ENCODE results near the gene ECI2.

Gene ECI2, protein sequence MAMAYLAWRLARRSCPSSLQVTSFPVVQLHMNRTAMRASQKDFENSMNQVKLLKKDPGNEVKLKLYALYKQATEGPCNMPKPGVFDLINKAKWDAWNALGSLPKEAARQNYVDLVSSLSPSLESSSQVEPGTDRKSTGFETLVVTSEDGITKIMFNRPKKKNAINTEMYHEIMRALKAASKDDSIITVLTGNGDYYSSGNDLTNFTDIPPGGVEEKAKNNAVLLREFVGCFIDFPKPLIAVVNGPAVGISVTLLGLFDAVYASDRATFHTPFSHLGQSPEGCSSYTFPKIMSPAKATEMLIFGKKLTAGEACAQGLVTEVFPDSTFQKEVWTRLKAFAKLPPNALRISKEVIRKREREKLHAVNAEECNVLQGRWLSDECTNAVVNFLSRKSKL
- total RNA-seq, result 36.7 to 76.4 (median 60.7) reads per million in 4 experiments

GRCh38 chr6:4134841-4135664 lies at the start of gene ECI2:
Gene ECI2, minus strand, starts transcription at chr6:4135575. Its CDS starts 15 bp downstream, at chr6:4135560.
- peak; percentile 40 for DNase-seq

DNA sequence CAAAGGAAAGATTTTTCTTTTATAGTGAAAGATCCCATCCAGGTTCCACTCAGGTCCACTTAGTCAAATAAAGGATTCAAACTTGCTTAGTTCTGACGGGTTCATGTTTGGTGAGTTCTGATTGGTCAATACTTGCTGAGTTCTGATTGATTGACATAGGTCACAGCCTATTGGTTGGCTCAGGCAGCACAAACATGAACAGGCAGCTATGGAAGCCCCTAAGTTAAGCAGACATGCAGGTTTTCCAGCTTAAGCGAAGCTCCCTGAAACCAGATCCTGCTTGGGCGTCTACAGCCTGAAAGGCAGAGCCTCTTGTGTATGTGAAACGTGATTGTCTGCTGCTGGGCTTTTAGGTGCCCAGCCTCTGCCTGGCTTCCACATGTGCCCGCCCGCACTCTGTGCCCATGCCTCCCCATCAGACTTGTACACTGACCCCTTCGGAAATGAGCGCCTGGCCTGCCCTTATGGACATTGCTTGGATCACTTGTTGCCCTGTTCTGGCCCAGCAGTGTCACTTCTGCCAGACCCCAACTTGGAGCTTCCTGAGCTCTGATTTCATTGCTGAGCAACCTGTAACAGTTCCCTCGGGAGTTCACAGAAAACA lies 45.4 kb upstream of the ECI2 start:
- no peak for DNase-seq

DNA sequence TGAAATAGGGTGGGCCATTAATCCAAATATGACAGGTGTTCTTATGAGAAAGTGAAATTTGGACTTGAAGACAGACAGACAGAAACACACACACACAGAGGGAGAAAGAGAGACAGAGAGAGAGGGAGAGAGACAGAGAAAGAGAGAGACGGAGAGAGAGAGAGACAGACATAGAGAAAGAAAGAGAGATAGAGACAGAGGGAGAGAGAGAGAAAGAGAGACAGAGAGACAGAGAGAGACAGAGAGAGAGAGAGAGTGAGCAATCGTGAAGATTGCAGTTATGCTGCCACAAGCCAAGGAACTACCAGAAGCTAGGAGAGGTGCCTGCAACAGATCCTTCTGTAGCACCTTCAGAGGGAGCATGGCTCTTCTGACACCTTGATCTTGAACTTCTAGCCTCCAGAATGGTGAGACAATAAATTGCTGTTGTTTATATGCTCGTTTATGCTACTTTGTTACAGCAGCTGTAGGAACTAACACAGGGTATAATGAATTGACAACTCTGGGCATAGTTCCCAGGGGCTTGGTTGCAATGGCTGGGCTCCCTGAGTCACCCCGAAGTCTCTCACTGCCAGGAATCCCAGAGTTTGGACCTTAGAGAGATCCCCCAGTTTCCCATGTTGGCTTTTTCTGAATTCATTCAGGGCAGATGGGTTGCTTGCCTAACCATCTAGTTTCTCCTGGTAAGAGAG lies 44.7 kb upstream of the ECI2 start:
- no peak for DNase-seq

GRCh38 chr6:4178737-4179333 lies 43.5 kb upstream of the ECI2 start:
- DNase-seq, result no peak

DNA sequence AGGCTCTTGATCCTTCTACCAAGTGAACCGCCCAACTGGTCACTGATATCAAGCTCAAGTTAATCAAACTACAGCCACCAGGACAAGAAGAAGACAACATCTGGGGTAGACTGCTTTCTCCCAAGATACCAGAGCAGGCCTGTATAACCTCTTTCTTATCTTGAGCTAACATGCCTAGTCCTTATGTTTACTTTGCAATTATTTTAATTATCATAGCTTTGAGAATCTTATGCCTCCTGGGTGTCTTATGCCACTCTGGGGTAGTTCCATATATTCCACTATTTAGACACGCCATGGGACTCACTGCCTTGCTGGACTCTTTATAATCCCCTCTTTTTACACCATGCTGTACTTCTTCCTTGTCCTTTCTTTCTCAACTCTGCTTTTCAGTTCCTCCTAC lies 41.5 kb upstream of the ECI2 start:
- no peak for DNase-seq

DNA sequence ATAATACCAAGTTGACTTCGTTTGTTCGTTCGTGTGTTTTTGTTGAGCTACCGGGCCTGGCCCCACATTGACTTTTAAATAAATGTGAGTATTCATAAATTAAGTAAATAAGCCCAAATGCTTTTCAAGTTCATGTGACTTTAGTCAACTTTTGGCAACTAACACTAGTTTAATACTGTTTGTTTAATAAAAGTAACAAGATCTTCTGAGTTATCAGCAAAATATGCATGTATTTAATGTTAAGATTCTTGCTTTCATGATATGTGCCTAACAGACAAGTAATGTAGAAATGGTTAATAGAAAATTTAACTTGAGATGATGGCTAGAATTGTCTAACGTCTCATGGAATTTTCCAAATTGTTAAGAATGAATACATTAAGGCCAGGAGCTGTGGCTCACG lies 38.7 kb upstream of the ECI2 start:
- DNase-seq, result no peak

GRCh38 chr6:4172368-4172767 lies 37.0 kb upstream of the ECI2 start:
- no peak for DNase-seq

DNA sequence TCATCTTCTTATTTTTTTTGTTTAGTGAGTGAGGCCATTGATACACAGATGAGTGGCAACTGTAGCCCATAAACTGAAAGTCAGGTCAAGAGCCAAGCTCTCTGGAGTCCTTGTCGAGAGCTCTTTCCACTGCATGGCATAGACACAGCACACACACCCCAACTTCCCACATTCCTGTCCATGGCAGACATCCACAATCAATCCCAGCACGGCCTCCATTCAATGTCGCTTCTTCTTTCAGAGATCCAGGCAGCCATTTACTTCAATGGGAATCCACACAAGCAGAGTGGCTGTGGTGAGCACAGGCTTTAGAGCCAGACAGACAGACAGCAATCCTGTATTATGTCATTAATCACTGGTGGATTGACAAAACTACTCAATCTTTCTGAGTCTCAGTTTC lies 34.9 kb upstream of the ECI2 start:
- DNase-seq, result no peak

- DNase-seq, result no peak
Measured at GRCh38 chr6:4169028-4169789, 33.8 kb upstream of the ECI2 start.

DNA sequence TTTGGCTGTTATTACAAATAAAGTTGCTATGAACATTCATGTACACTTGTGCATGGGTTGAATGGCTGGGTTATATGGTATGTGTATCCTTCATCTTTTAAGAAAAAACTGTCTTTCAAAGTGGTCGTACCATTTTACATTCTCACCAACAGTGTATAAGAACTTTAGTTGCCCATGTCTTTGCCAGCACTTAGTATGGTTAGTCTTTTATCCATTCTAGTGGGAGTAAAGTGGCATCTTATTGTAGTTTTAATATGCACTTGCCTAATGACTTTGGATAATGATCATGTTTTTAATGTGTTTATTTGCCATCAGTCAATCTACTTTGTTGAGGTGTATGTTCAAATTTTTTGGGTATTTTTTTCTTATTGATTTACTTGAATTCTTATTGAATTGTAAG lies 32.5 kb upstream of the ECI2 start:
- DNase-seq, result no peak

- DNase-seq, result no peak
Measured at GRCh38 chr6:4167123-4167522, 31.7 kb upstream of the ECI2 start.

DNA sequence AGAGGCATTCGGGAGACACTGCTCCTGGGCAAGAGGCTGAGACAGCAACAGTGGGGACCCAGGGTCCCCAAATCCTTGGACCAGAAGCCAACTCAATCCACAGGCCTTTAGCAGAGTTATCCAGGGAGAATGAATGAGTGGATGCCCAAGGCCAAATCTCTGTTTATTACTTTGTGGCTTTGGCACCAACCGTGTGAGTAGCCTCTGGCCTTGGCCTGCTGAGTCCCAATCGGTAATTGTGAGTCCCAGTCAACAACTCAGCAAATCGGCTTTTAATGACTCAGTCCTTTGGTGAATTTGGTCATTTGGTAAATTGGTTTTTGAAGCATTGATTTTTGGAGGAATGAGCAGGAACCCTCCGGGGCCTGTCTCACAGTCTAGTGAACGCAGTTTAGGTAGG lies 29.1 kb upstream of the ECI2 start:
- DNase-seq, result no peak

DNA sequence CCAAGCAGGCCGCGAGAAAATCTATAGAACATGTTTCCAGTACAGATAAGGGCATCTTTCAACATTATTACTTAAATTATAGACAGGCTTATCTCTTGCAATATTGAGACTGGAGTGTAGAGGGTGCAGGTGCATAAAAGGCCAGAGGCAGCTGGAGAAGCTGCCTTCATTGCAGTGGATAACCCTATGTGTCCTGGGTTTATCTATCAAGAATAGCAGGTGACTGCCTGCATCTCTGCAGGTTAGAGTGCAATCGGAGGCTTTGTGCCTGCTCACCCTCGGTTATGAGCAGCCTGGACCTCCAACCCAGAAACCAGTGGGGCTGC lies 28.7 kb upstream of the ECI2 start:
- DNase-seq, result no peak

DNA sequence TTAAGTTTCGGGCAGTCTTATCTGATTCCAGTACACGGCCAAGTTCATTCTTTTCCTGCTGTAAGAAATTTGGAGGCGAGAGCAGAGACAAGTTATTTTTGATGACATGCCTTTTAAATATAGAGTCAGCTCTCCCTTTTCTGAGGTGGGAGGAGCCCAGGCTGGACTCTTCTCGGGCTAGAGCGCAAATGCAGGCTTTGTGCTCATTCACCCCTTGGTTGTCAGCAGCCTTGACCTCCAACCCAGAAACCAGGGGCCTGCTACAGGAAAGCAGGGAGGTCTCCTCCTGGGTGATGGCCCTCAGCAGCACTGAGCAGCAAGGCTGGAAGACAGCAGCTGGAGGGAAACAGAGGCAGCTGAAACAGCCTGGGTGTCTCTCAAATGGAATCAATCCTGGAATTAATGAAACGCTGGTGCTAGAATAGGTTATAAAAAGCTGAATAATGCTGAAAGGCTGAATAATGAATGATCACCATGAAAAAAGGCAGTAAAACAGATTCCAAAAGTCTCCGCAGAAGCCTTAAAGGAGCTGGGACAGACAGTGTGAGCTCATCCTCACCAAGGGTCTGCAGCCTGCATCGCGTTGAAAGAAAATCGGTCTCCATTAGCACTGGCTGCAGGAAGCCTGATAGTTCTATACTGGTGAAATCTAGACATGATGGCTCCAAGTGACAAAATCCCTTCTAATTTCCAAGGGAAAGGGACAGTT lies 28.2 kb upstream of the ECI2 start:
- DNase-seq, result no peak

DNA sequence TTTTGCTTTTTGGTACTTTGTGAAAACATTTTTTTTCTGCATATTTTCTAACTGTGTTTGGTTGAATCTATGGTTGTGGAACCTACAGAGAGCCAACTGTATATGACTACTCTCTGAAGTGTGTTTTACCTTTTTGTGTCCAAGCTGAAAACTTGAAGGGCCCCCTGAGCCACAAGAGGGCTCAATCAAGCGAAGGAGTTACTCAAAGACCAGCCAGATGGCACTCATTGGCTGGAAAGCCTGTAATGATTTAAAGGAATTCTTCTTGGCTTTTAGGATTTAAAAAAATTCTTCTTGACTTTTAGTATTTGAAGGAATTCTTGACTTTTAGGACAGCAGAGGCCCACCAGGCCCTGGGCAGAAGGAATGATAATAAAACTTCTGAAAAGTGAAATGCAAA lies 27.0 kb upstream of the ECI2 start:
- no peak for DNase-seq

DNA sequence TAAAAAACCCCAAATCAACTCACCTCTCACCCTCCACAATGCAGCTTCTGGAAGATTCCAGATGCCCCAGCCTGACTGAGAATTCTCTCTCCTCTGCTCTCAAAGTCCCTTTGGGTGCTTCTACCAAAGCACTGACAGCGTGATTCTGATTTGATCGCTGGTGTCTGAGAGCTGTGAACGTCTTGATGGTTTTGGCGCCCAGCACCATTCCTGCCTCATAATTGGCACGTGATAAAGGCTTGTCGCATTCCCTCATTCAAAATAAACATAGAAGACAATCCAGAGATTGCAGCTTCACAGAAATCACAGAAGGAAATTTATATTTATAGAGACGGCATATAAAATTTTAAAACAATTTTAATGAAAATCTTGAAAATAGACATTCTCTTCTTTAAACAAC lies 24.1 kb upstream of the ECI2 start:
- DNase-seq, result no peak

- no peak for DNase-seq
Measured at GRCh38 chr6:4157506-4157905, 22.1 kb upstream of the ECI2 start.

- peak; percentile 70 for DNase-seq
Measured at GRCh38 chr6:4155848-4156466, 20.6 kb upstream of the ECI2 start.

DNA sequence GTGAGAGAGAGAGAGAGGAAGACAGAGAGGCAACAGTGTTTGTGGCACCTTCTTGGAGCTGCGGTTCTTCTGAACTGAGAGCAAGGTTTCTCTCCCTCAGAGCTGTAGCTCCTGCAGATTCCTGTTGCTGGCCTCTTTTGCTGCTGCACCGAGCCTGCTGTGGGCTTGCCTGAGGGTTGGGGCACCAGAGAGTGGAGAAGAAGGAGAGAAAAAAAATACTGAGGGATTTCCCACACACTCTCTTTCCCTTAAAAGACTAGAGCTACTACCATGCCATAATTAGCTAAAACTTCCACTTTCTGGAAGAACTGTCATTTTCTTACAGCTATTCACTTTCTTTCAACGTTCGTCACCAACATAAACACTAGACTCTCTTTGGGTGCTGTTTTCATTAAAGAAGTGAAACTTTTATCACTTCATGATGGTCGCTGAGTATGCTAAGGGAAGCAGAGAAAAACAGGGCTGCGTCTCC lies 18.2 kb upstream of the ECI2 start:
- no peak for DNase-seq

GRCh38 chr6:4145083-4145482 lies 9.7 kb upstream of the ECI2 start:
- DNase-seq, result no peak

DNA sequence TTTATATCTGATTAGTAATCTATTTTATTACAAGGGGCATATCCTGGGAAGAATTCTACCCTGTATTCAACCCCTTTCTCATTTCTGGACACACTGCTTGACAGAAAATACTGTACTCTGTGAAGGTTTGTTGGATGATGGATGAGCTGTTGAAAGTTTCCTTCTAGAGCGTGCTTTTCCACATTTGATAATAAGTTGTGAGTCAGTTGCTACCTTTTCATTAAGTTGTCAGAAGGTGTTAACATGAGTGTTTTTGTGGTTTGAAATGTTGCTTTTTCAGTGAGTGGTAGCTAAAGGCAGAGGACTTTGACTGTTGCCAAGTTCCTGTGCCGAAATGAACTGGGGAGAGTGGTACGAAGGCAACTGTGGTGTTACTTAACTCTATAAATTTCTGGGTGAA lies 3.9 kb upstream of the ECI2 start:
- no peak for DNase-seq
